GM12878 (cell line): Measurements from ENCODE around the gene ETS1. TPM values are rescaled to one million over a fixed set of nuclear protein-coding genes. Genes with fewer than 3 reads are reported as not detected.

Source experiments
- ATAC-seq: fragments of 200-7000 bp; cut with Tn5 transposase; 3 replicates; pipeline ENCODE4 v1.9.1; 2020; ENCODE audit warnings: mild to moderate bottlenecking, moderate library complexity
- BruUV-seq: library from RNA; stranded (reverse); fragments of 400-500 nt; replicated peaks from 2 replicates; lab custom pipeline; 2021; lab: Mats Ljungman, UMichigan
- CTCF ChIA-PET: fragments of 300-600 bp; sonication (Branson Sonifier 250); formaldehyde crosslinking; extraction: SDS; loops from one replicate; lab custom pipeline; 2021; ENCODE audit warnings: inconsistent platforms; lab: Yijun Ruan, JAX
- POLR2A ChIA-PET: fragments of 350-600 bp; formaldehyde crosslinking; extraction: SDS; loops from one replicate; lab custom pipeline; 2021; ENCODE audit warnings: inconsistent platforms; lab: Charles Lee
- RAD21 ChIA-PET: fragments of 300-600 bp; sonication (Branson Sonifier 250); formaldehyde crosslinking; loops from one replicate; lab custom pipeline; 2023; ENCODE audit warnings: antibody characterized with exemption; ENCODE audit not compliant: unreplicated experiment; lab: Charles Lee
- SMC1A ChIA-PET: fragments of 300-600 bp; sonication (Branson Sonifier 250); formaldehyde crosslinking; loops from one replicate; lab custom pipeline; 2023; ENCODE audit not compliant: unreplicated experiment, uncharacterized antibody; lab: Charles Lee
- DNase-seq: peaks from one replicate; pipeline ENCODE4 v3.0.0-alpha.2; 2011; ENCODE audit warnings: low read depth, low spot score
- FAIRE-seq: peaks from 3 replicates; lab custom pipeline; 2011; peaks lifted over from hg19 to GRCh38; lab: Jason Lieb, UNC
- H2AFZ ChIP-seq: 2 replicates; pipeline ENCODE4 v1.6.0; 2011; ENCODE audit warnings: low read depth, low read length, control low read depth; ENCODE audit not compliant: control insufficient read depth
- H3K27ac ChIP-seq: 2 replicates; pipeline ENCODE4 v1.5.1; 2011; ENCODE audit warnings: control low read depth; ENCODE audit not compliant: control insufficient read depth, insufficient read depth
- H3K27me3 ChIP-seq, 2 experiments: replicated peaks in 1 of 2; 2 replicates each; pipeline versions ENCODE4 v1.6.0 to v1.6.1; 2011; ENCODE audit warnings: low read length in 1 of 2; ENCODE audit not compliant: control insufficient read depth in 2 of 2, insufficient read depth in 2 of 2
- H3K36me3 ChIP-seq, 2 experiments: 2 replicates each; pipeline ENCODE4 v1.5.1; 2011; ENCODE audit warnings: low read length in 1 of 2; ENCODE audit not compliant: control insufficient read depth in 2 of 2, insufficient read depth in 2 of 2
- H3K4me1 ChIP-seq: 2 replicates; pipeline ENCODE4 v1.6.1; 2011; ENCODE audit warnings: mild to moderate bottlenecking, low read length, moderate library complexity, mixed read lengths; ENCODE audit not compliant: control insufficient read depth, insufficient read depth
- H3K4me2 ChIP-seq: 2 replicates; pipeline ENCODE4 v1.6.0; 2011; ENCODE audit warnings: control low read depth; ENCODE audit not compliant: control insufficient read depth, insufficient read depth
- H3K4me3 ChIP-seq: fragments of 200-600 bp; sonication (generic); 2 replicates; pipeline ENCODE4 v1.5.1; 2016
- H3K79me2 ChIP-seq: 2 replicates; pipeline ENCODE4 v1.6.0; 2011; ENCODE audit warnings: low read length; ENCODE audit not compliant: control insufficient read depth, insufficient read depth
- H3K9ac ChIP-seq: 2 replicates; pipeline ENCODE4 v1.8.0; 2011; ENCODE audit warnings: low read length, control low read depth, mixed read lengths; ENCODE audit not compliant: control insufficient read depth, insufficient read depth
- H3K9me3 ChIP-seq: replicated peaks from 3 replicates; pipeline ENCODE4 v1.5.1; 2011; ENCODE audit warnings: mild to moderate bottlenecking, low read length; ENCODE audit not compliant: control insufficient read depth, insufficient read depth
- H4K20me1 ChIP-seq: 2 replicates; pipeline ENCODE4 v1.6.0; 2011; ENCODE audit not compliant: control insufficient read depth, insufficient read depth
- EZH2 ChIP-seq: IDR thresholded peaks from 2 replicates; pipeline ENCODE4 v1.6.1; 2012; ENCODE audit warnings: low read depth, mild to moderate bottlenecking, control low read depth, inconsistent platforms, low read length, borderline replicate concordance; ENCODE audit not compliant: control insufficient read depth
- HDAC2 ChIP-seq: fragments of 200-600 bp; sonication (generic); IDR thresholded peaks from 2 replicates; pipeline ENCODE4 v1.6.1; 2017
- IRF3 ChIP-seq: fragments of 450-650 bp; IDR thresholded peaks from 2 replicates; pipeline ENCODE4 v1.6.1; 2014; ENCODE audit warnings: mild to moderate bottlenecking
- JUND ChIP-seq: IDR thresholded peaks from 2 replicates; pipeline ENCODE4 v1.6.1; 2012; ENCODE audit warnings: low read depth, mild to moderate bottlenecking, low read length, improper control_type of control experiment, moderate library complexity
- TCF12 ChIP-seq: IDR thresholded peaks from 2 replicates; pipeline ENCODE4 v1.6.1; 2011; ENCODE audit warnings: low read depth, mild to moderate bottlenecking, low read length
- ZNF24 ChIP-seq: fragments of 450-650 bp; IDR thresholded peaks from 2 replicates; pipeline ENCODE4 v1.6.1; 2017; ENCODE audit warnings: antibody characterized with exemption, mild to moderate bottlenecking
- ZNF622 ChIP-seq: fragments of 450-650 bp; IDR thresholded peaks from 2 replicates; pipeline ENCODE4 v1.6.1; 2017; ENCODE audit warnings: mild to moderate bottlenecking, inconsistent platforms
- WGBS: methylation state at CpG from one replicate; pipeline ENCODE4 v1.1.6; 2016; ENCODE audit warnings: low lambda C conversion rate; ENCODE audit not compliant: insufficient replicate concordance, insufficient coverage; ENCODE audit errors: missing lambda C conversion rate; 5-methylcytosine and 5-hydroxymethylcytosine counted together
- in situ Hi-C: fragments of 300-500 bp; cut with MboI; formaldehyde crosslinking; loops from 9 replicates; pipeline ENCODE4 v1.14.3; 2018; ENCODE audit warnings: mixed read lengths
- intact Hi-C: fragments of 100-400 bp; cut with micrococcal nuclease; formaldehyde crosslinking; loops from one replicate; pipeline ENCODE4 v1.14.2; 2022; ENCODE audit not compliant: unreplicated experiment
- polyA plus RNA-seq, 11 experiments: library from polyadenylated mRNA; depleted of rRNA in 4 of 11; unstranded in 6 of 11; stranded (reverse) in 5 of 11; fragments of >200 nt; fragmentation: Nextera tagmentation in 4 of 11; fragmentation: Illumina TruSeq in 1 of 11; extraction: Ambion mirVana in 4 of 11; extraction: Trizol in 1 of 11; gene quantifications; 1 replicate in 1 of 11; 2 replicates in 10 of 11; pipeline versions ENCODE4 v1.2.1 to v1.2.3, GENCODE V29; 2011 to 2016; ENCODE audit warnings: inconsistent platforms in 2 of 11, missing spikeins in 2 of 11, low read depth in 1 of 11
- total RNA-seq, 4 experiments: library from RNA; depleted of rRNA in 3 of 4; stranded (reverse); fragments of >200 nt in 3 of 4; fragmentation: Illumina TruSeq in 1 of 4; extraction: Trizol in 1 of 4; gene quantifications; 2 replicates each; pipeline versions ENCODE4 v1.2.1 to v1.2.3, GENCODE V29; 2013 to 2021
- TF ChIP-seq, protein P1 (sequence below): fragments of 450-650 bp; IDR thresholded peaks from 2 replicates; pipeline ENCODE4 v1.6.1; 2017; ENCODE audit warnings: mild to moderate bottlenecking

ETS1 gene
- total and polyA plus RNA-seq, 10 of the 15 experiments (the other 5 are each of a cell fraction or from before 2014, with no cell fraction given): 12.5 to 112 (median 55.5) TPM

DNA sequence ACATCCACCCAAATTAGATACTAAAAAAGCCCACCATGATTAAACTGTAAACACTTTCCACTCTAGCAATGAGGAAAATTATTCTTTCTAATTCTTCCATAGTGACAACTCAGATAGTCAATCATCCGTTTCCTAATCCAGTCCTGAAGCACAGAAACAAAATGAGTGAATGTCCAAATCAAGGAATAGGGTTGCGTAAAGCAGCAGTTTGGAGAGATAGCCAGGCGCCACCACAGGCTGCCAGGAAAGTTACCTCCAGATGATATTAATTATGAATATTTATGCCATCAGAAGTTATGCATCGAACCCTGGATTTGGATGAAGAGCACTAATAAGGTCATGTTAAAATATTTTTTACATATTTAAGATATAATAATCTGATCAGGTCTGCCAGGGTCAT, 63.2 kb downstream of the ETS1 start:
- in situ Hi-C loops: no loop called here
- TF ChIP-seq TCF12 (no peak), HDAC2 (no peak)
- TF ChIP-seq, protein P1, sequence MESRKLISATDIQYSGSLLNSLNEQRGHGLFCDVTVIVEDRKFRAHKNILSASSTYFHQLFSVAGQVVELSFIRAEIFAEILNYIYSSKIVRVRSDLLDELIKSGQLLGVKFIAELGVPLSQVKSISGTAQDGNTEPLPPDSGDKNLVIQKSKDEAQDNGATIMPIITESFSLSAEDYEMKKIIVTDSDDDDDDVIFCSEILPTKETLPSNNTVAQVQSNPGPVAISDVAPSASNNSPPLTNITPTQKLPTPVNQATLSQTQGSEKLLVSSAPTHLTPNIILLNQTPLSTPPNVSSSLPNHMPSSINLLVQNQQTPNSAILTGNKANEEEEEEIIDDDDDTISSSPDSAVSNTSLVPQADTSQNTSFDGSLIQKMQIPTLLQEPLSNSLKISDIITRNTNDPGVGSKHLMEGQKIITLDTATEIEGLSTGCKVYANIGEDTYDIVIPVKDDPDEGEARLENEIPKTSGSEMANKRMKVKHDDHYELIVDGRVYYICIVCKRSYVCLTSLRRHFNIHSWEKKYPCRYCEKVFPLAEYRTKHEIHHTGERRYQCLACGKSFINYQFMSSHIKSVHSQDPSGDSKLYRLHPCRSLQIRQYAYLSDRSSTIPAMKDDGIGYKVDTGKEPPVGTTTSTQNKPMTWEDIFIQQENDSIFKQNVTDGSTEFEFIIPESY: no peak
- DNase-seq: no peak
- Histone ChIP-seq H3K79me2 (peaks cover 37% of the 10 kb centered on the region), H3K27me3 (no peaks in the 10 kb centered on the region), H3K9me3 (no peaks in the 10 kb centered on the region), H3K4me1 (peaks cover 14% of the 10 kb centered on the region), H3K36me3 (no peaks in the 10 kb centered on the region), H3K4me3 (no peak overlapping the region), H2AFZ (no peak overlapping the region; the same call in 1 of the 2 replicates), H3K9ac (no peak overlapping the region), H3K4me2 (no peak overlapping the region), H3K27ac (no peak overlapping the region), H4K20me1 (no peaks in the 10 kb centered on the region)
- BruUV-seq: no TSS peak
- RAD21 ChIA-PET: interaction anchor here (1.3 to 10.3 kb wide), 7 partner anchors 19 to 201 kb away, joined by 4 to 144 read pairs (median 6); no protein-coding TSS in a partner anchor
- CTCF ChIA-PET: interaction anchor here (0.9 to 2.0 kb wide), 7 partner anchors 26 to 106 kb away, joined by 3 to 21 read pairs (median 3); no protein-coding TSS in a partner anchor
- FAIRE-seq: no peak
- WGBS: 96% methylated on average over 4 of the region's 4 CpGs
- intact Hi-C loops: loop anchor here (5.0 to 10.0 kb wide), 2 partner anchors 88 to 311 kb away; no protein-coding TSS in a partner anchor
- POLR2A ChIA-PET: interaction anchor here (0.5 to 2.6 kb wide), 3 partner anchors 13 to 56 kb away, joined by 4 to 8 read pairs (median 4); no protein-coding TSS in a partner anchor
- SMC1A ChIA-PET: interaction anchor here (0.7 to 5.5 kb wide), 14 partner anchors 16 to 106 kb away, joined by 3 to 45 read pairs (median 6); no protein-coding TSS in a partner anchor
- no peak for ATAC-seq

GRCh38 chr11:128523641-128524040, 63.7 kb downstream of the ETS1 start:
- H3K4me3 ChIP-seq: no peak overlapping the region

More at GRCh38 chr11:128523641-128524040, 63.7 kb downstream of the ETS1 start:
- H3K27ac ChIP-seq: peak overlapping the region; percentile 91
- TF ChIP-seq IRF3 (no peak), ZNF24 (no peak), ZNF622 (no peak), JUND (no peak), EZH2 (no peak)
- H3K4me2 ChIP-seq: peak overlapping the region; percentile 76
- FAIRE-seq (no peak), DNase-seq (no peak), ATAC-seq (no peak)
- no peaks in the 10 kb centered on the region for H3K27me3 ChIP-seq
- in situ Hi-C loops (no loop called here), intact Hi-C loops (loop anchor here (2.0 to 10.0 kb wide), 3 partner anchors 89 to 311 kb away; no protein-coding TSS in a partner anchor)
- H3K4me1 ChIP-seq: peaks cover 14% of the 10 kb centered on the region
- H3K9me3 ChIP-seq: no peaks in the 10 kb centered on the region
- peaks cover 42% of the 10 kb centered on the region for H3K79me2 ChIP-seq
- ChIA-PET RAD21 (interaction anchor here (1.0 to 10.3 kb wide), 14 partner anchors 11 to 307 kb away, joined by 3 to 144 read pairs (median 5); no protein-coding TSS in a partner anchor), CTCF (interaction anchor here (0.7 to 1.9 kb wide), 13 partner anchors 15 to 354 kb away, joined by 3 to 21 read pairs (median 3); no protein-coding TSS in a partner anchor), SMC1A (interaction anchor here (0.7 to 5.5 kb wide), 23 partner anchors 15 to 351 kb away, joined by 3 to 45 read pairs (median 4); no protein-coding TSS in a partner anchor), POLR2A (interaction anchor here (0.5 to 1.8 kb wide), 12 partner anchors 9 to 115 kb away, joined by 3 to 11 read pairs (median 4); no protein-coding TSS in a partner anchor)
- 19% methylated on average over 2 of the region's 2 CpGs for WGBS
- no peaks in the 10 kb centered on the region; a peak in 1 of 4 replicates for H3K36me3 ChIP-seq
- BruUV-seq: no TSS peak
- peak overlapping the region; percentile 58 for H2AFZ ChIP-seq
- H4K20me1 ChIP-seq: no peaks in the 10 kb centered on the region
- H3K9ac ChIP-seq: peak overlapping the region; percentile 80
